Body of pancreas (tissue), 4 donors: Measurements from ENCODE around the gene PATZ1.
"Not testable (repeated sequence)": the region's sequence is repeated elsewhere in the genome, so short reads cannot be mapped to it uniquely, and the experiment has no call there.

ENCODE experiments used
- CTCF ChIP-seq, 7 experiments: fragments of 450-650 bp in 4 of 7; fragments of 200-600 bp in 3 of 7; sonication (generic) in 3 of 7; IDR thresholded peaks; one replicate each; pipeline ENCODE4 v1.5.1; 2016 to 2019; ENCODE audit warnings: antibody characterized with exemption in 7 of 7
- POLR2A ChIP-seq, 3 donors: fragments of 450-650 bp; IDR thresholded peaks; one replicate each; pipeline ENCODE4 v1.6.1; 2016; ENCODE audit warnings: antibody characterized with exemption in 3 of 3, mild to moderate bottlenecking in 2 of 3

GRCh38 chr22:31348009-31348337, 1.8 kb upstream of the PATZ1 start:
- not testable (repeated sequence) for TF ChIP-seq CTCF, POLR2A (IDR thresholded peaks at IDR 0.05)
